ENCODE data around the gene FAM118B. TPM values are rescaled to one million over a fixed set of nuclear protein-coding genes. Genes with fewer than 3 reads are reported as not detected.

FAM118B gene
- total RNA-seq, 2 donors from 2014 or later = 40.1 to 40.8 TPM

GRCh38 chr11:126176853-126177470 is 34.6 kb upstream of the FAM118B start:
- Histone ChIP-seq H3K36me3 (ENCODE audit: control insufficient read depth, insufficient read depth, low read length) (no peaks in the 10 kb centered on the region), H3K4me3 (ENCODE audit: low read length) (no peak overlapping the region), H3K4me1 (ENCODE audit: control insufficient read depth, insufficient read depth, low read length) (no peaks in the 10 kb centered on the region), H3K27me3 (ENCODE audit: control insufficient read depth, insufficient read depth, low read length, poor library complexity, severe bottlenecking) (peaks cover 10% of the 10 kb centered on the region), H3K9ac (ENCODE audit: extremely low read depth, low read length, poor library complexity, severe bottlenecking) (no peak overlapping the region), H3K9me3 (ENCODE audit: control insufficient read depth, low read length) (peaks cover 5% of the 10 kb centered on the region), H3K27ac (ENCODE audit: low read depth, low read length) (no peak overlapping the region)
- Mint-ChIP-seq H3K27me3 (ENCODE audit: insufficient read depth) (no peaks in the 10 kb centered on the region), H3K4me3 (no peak overlapping the region), H3K4me1 (no peaks in the 10 kb centered on the region), H3K36me3 (ENCODE audit: low read depth) (peaks cover 4% of the 10 kb centered on the region), H3K9me3 (no peaks in the 10 kb centered on the region), H3K27ac (no peak overlapping the region)
- 83 to 91% methylated on average over 6 to 8 of the region's 8 CpGs for WGBS, 2 experiments (ENCODE audit: insufficient coverage in 1 of 2, insufficient read length in 1 of 2)
- DNase-seq = no peak
- no peak for TF ChIP-seq CTCF (conservative IDR thresholded peaks at IDR 0.05)

- H3K4me3 ChIP-seq (ENCODE audit: low read length) = no peak overlapping the region
- WGBS, 2 experiments (ENCODE audit: insufficient coverage in 1 of 2, insufficient read length in 1 of 2) = 85 to 95% methylated on average over 4 to 13 of the region's 13 CpGs
Measured at GRCh38 chr11:126181939-126182730, 29.4 kb upstream of the FAM118B start.

More at GRCh38 chr11:126181939-126182730, 29.4 kb upstream of the FAM118B start:
- no peaks in the 10 kb centered on the region for H3K9me3 Mint-ChIP-seq
- no peak overlapping the region for H3K27ac Mint-ChIP-seq
- peaks cover 5% of the 10 kb centered on the region for H3K9me3 ChIP-seq (ENCODE audit: control insufficient read depth, low read length)
- TF ChIP-seq CTCF (conservative IDR thresholded peaks at IDR 0.05) = peak; percentile 38
- H3K4me1 ChIP-seq (ENCODE audit: control insufficient read depth, insufficient read depth, low read length) = no peaks in the 10 kb centered on the region
- peaks cover 4% of the 10 kb centered on the region for H3K36me3 Mint-ChIP-seq (ENCODE audit: low read depth)
- no peaks in the 10 kb centered on the region for H3K36me3 ChIP-seq (ENCODE audit: control insufficient read depth, insufficient read depth, low read length)
- no peaks in the 10 kb centered on the region for H3K27me3 ChIP-seq (ENCODE audit: control insufficient read depth, insufficient read depth, low read length, poor library complexity, severe bottlenecking)
- H3K27ac ChIP-seq (ENCODE audit: low read depth, low read length) = no peak overlapping the region
- no peaks in the 10 kb centered on the region for H3K4me1 Mint-ChIP-seq
- H3K9ac ChIP-seq (ENCODE audit: extremely low read depth, low read length, poor library complexity, severe bottlenecking) = no peak overlapping the region
- no peak overlapping the region for H3K4me3 Mint-ChIP-seq
- no peak for DNase-seq
- no peaks in the 10 kb centered on the region for H3K27me3 Mint-ChIP-seq (ENCODE audit: insufficient read depth)
